AG09309 (cell line): ENCODE data around the gene TFCP2L1.
"Not testable (repeated sequence)": the region's sequence is repeated elsewhere in the genome, so short reads cannot be mapped to it uniquely, and the experiment has no call there.

Experiments
- DNase-seq: peaks from one replicate; pipeline ENCODE4 v3.0.0-alpha.2; 2010; ENCODE audit warnings: low read depth
- H3K4me3 ChIP-seq: 2 replicates; pipeline ENCODE4 v1.5.1; 2011; ENCODE audit warnings: mild to moderate bottlenecking, low read depth, low read length, moderate library complexity; ENCODE audit not compliant: control insufficient read depth
- CTCF ChIP-seq: IDR thresholded peaks from 2 replicates; pipeline ENCODE4 v1.5.1; 2011; ENCODE audit warnings: mild to moderate bottlenecking, low read depth, low read length, inconsistent platforms; ENCODE audit not compliant: insufficient read depth, control insufficient read depth; ENCODE audit errors: missing control alignments

Gene TFCP2L1

GRCh38 chr2:121284463-121285449, at the start of gene TFCP2L1:
TSS of gene TFCP2L1 (minus strand) at chr2:121285202. CDS start at chr2:121285109, 93 bp downstream.
- no peak within 1 kb of the TSS for H3K4me3 ChIP-seq
- no peak for DNase-seq
- no peak for TF ChIP-seq CTCF

- no peak for TF ChIP-seq CTCF
- H3K4me3 ChIP-seq, result no peak overlapping the region
- no peak for DNase-seq
Observed at GRCh38 chr2:121333834-121334558, 49.0 kb upstream of the TFCP2L1 start.

- no peak for DNase-seq
- TF ChIP-seq CTCF, result no peak
- no peak overlapping the region for H3K4me3 ChIP-seq
Observed at GRCh38 chr2:121333231-121333630, 48.2 kb upstream of the TFCP2L1 start.

GRCh38 chr2:121331324-121331723, 46.3 kb upstream of the TFCP2L1 start:
- not testable (repeated sequence) for H3K4me3 ChIP-seq, DNase-seq

- DNase-seq, result no peak
- TF ChIP-seq CTCF, result no peak
- H3K4me3 ChIP-seq, result no peak overlapping the region
Observed at GRCh38 chr2:121330921-121331320, 45.9 kb upstream of the TFCP2L1 start.

- DNase-seq, result no peak
- no peak for TF ChIP-seq CTCF
Observed at GRCh38 chr2:121329786-121330185, 44.8 kb upstream of the TFCP2L1 start.

GRCh38 chr2:121326628-121327027, 41.6 kb upstream of the TFCP2L1 start:
- DNase-seq, result no peak
- no peak for TF ChIP-seq CTCF

More at GRCh38 chr2:121329786-121330185, 44.8 kb upstream of the TFCP2L1 start:
- H3K4me3 ChIP-seq, result no peak overlapping the region

More at GRCh38 chr2:121326628-121327027, 41.6 kb upstream of the TFCP2L1 start:
- H3K4me3 ChIP-seq, result no peak overlapping the region
